ENCODE results near the gene CELF1. TPM values are rescaled to one million over a fixed set of nuclear protein-coding genes. Genes with fewer than 3 reads are reported as not detected.

CELF1 gene
- total RNA-seq, 3 donors from 2014 or later, result 83.7 to 132 (median 94.1) TPM

- intact Hi-C loops (cut with DNase I, micrococcal nuclease), result no loop called here
- Histone ChIP-seq H3K36me3 (ENCODE audit: low read depth) (no peaks in the 10 kb centered on the region), H3K4me1 (ENCODE audit: low read depth) (peaks cover 19% of the 10 kb centered on the region), H3K4me3 (no peak overlapping the region), H3K9me3 (no peaks in the 10 kb centered on the region)
- ATAC-seq, result no peak
- no peak for TF ChIP-seq CTCF (IDR thresholded peaks at IDR 0.05)
- DNase-seq, result no peak
These were observed 44.5 kb downstream of the CELF1 start for GRCh38 chr11:47508240-47508957.

GRCh38 chr11:47507563-47508239, 45.2 kb downstream of the CELF1 start:
- Histone ChIP-seq H3K4me1 (ENCODE audit: low read depth) (peaks cover 19% of the 10 kb centered on the region), H3K9me3 (no peaks in the 10 kb centered on the region), H3K4me3 (no peak overlapping the region), H3K36me3 (ENCODE audit: low read depth) (no peaks in the 10 kb centered on the region)
- no peak for TF ChIP-seq CTCF (IDR thresholded peaks at IDR 0.05)
- intact Hi-C loops (cut with DNase I, micrococcal nuclease), result no loop called here
- ATAC-seq, result no peak
- DNase-seq, result no peak

GRCh38 chr11:47506795-47507562, 46.0 kb downstream of the CELF1 start:
- Histone ChIP-seq H3K4me1 (ENCODE audit: low read depth) (peaks cover 19% of the 10 kb centered on the region), H3K9me3 (no peaks in the 10 kb centered on the region), H3K4me3 (no peak overlapping the region), H3K36me3 (ENCODE audit: low read depth) (no peaks in the 10 kb centered on the region)
- ATAC-seq (no peak), DNase-seq (no peak)
- TF ChIP-seq CTCF (IDR thresholded peaks at IDR 0.05), result no peak
- intact Hi-C loops (cut with DNase I, micrococcal nuclease), result no loop called here

GRCh38 chr11:47506373-47506772, 46.6 kb downstream of the CELF1 start:
- peaks cover 19% of the 10 kb centered on the region for H3K4me1 ChIP-seq (ENCODE audit: low read depth)
- ATAC-seq, result no peak

GRCh38 chr11:47504910-47505309, 48.0 kb downstream of the CELF1 start:
- ATAC-seq (no peak), DNase-seq (no peak)
- no peaks in the 10 kb centered on the region for H3K36me3 ChIP-seq (ENCODE audit: low read depth)
- H3K4me1 ChIP-seq (ENCODE audit: low read depth), result peaks cover 16% of the 10 kb centered on the region
- TF ChIP-seq CTCF (IDR thresholded peaks at IDR 0.05), result no peak
- intact Hi-C loops (cut with DNase I, micrococcal nuclease), result no loop called here
- H3K9me3 ChIP-seq, result no peaks in the 10 kb centered on the region
- H3K4me3 ChIP-seq, result no peak overlapping the region

More at GRCh38 chr11:47506373-47506772, 46.6 kb downstream of the CELF1 start:
- no peak for DNase-seq
- no peak for TF ChIP-seq CTCF (IDR thresholded peaks at IDR 0.05)
- no peak overlapping the region for H3K4me3 ChIP-seq
- intact Hi-C loops (cut with DNase I, micrococcal nuclease), result no loop called here
- no peaks in the 10 kb centered on the region for H3K36me3 ChIP-seq (ENCODE audit: low read depth)
- no peaks in the 10 kb centered on the region for H3K9me3 ChIP-seq
